ENCODE results near the gene JAZF1.

The JAZF1 gene

GRCh38 chr7:27955011-27955410 is 225.6 kb downstream of the JAZF1 start:
- no peak for DNase-seq

GRCh38 chr7:27953777-27954176 is 226.8 kb downstream of the JAZF1 start:
- DNase-seq: no peak

GRCh38 chr7:27953361-27953760 is 227.2 kb downstream of the JAZF1 start:
- peak in 1 of 2 experiments; percentile 11 for DNase-seq

- DNase-seq: no peak
Observed at GRCh38 chr7:27952456-27953285, 227.9 kb downstream of the JAZF1 start.

DNA sequence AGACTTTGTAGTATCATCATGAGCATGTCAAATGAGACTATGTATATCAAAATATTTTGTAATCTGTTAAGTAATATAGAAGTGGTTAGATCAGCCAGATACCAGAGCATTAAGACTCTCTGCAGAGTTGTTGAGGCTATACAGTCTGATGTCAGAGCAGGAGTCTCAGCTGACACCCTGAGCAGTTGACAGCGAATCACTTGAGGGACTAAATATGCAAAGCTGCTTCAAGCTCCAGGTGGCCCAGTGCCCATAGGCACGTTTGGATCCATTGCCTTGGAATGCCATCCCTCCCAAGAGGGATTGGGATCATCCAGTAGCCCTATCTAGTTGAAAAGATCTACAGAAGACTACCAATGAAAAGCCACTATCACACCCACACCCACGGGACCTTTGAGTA is 230.5 kb downstream of the JAZF1 start:
- DNase-seq: no peak

DNA sequence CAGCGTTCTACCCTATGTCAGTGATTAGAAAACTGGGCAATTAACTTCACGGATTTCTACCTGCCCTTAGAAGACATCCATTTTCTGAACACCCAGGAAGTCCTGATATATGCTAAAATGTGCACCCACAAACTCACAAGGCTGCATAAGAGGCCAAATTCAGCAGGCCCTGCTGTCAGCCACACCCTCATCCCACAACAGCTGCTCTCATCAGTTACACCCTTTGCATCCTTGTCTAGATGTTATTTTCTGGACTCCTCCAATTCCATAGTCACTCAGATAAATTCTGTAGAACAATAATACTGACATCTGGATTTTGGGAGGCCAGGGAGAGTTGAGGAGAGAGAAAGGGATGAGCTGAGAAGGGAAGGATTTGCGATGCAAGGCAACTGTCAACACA is 231.7 kb downstream of the JAZF1 start:
- DNase-seq: no peak

DNA sequence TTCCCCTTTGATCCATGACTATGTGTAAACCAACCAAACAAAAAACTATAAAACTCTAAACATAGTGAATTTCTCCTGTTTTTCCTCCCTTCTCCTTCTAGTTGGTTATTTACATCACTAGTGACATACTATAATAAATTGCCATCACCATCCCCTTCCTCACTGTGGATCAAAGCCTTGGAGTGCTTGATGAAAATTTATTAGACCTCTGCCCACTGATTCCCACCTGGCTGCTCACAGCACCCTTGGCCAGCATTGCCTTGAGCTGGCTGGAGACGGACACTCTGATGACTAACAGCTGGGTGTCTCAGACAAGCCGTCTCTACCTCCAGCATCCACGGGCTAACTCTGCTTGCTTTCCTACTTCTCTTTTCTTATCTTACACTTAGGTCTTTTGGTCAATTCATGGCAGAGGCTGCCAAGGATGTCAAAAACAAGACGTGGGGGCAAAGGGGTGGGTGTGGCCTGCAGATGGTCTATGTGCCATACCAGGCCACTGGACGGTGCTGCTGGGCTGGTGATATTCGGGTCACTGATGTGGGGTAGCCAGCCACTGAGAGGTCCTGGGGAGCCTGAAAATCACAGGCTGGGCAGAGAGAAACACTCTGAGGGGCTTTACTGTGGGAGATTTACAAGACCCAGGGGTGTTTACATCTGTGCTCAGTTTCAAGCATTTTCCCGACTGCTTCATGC is 232.9 kb downstream of the JAZF1 start:
- no peak for DNase-seq

GRCh38 chr7:27946351-27946750 is 234.2 kb downstream of the JAZF1 start:
- no peak for DNase-seq

DNA sequence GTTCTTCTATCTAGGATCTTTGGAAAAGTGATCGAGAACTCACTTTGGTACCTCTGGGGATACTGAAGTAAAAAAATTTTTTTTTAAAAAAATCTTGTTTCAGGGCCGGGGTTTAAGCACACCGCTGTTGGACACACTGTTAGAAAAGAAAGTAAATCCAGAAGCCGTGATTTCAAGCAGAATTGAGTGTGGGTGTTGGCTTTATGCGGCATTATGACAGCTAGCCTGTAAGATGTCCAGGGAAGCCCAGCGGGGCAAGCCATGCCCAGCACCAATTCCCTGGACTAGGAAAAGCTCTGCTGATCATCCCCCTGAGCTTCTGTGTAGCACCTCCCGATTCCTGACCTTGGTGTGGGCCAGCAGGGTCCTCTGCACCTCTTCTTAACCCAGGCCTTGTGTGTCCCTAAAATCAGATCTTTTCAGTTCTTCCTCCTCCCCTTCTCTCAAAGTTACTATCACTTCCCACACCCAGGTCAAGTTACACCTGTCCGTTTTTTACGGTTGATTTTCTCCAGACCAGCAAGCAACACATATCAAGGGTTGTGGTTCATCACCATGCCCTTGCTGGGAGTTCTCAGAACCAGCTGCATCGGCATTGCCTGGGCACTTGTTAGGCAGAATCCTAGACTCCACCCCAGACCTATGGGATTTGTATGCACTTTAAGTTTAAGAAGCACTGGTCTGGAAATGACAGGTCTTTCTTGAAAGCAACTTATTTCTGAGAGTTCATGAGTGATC is 235.4 kb downstream of the JAZF1 start:
- no peak for DNase-seq

- no peak for DNase-seq
Observed at GRCh38 chr7:27944643-27945042, 236.0 kb downstream of the JAZF1 start.

DNA sequence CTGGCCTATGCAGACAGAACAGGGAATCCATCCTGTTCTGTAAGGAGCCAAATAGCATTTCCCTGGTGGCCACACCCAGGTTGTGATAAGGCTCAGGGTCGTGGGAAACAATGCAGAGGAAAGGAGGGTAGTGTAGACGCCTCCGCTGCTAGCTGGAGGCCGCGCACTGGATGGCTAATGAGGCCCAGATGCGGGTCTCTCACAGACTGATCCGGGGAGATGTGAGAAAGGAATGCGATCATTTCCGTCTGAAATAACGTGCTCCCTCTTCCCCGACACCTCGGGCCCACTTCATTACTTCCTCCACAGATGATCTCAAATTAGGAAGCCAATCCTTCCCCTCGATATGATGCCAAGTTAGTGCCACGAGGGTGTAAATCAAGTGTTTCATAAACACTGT is 237.4 kb downstream of the JAZF1 start:
- no peak for DNase-seq

DNA sequence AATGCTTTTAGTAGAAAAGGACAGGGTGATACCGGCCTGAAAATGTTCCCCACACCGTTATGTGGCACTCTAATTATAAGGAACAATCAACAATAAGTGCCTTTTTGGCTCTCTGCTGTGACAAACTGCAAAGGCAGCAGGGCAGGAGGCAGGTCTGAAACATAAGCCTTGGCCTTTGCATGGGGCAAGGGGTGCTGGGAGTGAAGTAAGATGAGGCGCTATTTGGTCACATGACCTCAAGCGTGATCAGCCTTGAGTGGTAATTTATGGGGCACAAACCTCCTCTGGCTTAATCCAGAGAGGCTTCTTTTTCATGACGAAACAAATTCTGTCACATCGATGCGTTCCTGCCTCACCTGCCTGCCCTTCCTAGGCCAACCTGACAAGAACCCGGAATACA is 237.9 kb downstream of the JAZF1 start:
- no peak for DNase-seq

- DNase-seq: no peak
Observed at GRCh38 chr7:27941522-27941921, 239.1 kb downstream of the JAZF1 start.

DNA sequence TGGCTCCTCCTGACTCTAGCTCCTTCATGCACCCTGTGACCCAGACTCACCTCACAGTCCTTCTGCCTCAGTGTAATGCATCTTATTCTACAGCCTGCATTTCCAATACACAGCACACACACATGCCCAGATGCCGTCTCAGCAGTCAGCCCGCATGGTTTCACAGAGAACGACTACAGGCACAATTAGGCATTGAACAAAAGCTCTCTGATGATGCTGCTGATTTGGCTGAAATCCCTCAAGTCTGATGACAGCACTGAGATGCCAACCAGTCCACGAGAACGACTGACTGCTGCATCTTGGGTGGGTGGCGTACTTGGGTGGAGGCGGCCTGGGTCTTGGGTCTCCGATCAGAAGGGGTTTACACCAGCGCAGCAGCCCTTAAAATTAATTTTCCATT is 240.3 kb downstream of the JAZF1 start:
- DNase-seq: no peak

- no peak for DNase-seq
Observed at GRCh38 chr7:27939893-27940292, 240.7 kb downstream of the JAZF1 start.

DNA sequence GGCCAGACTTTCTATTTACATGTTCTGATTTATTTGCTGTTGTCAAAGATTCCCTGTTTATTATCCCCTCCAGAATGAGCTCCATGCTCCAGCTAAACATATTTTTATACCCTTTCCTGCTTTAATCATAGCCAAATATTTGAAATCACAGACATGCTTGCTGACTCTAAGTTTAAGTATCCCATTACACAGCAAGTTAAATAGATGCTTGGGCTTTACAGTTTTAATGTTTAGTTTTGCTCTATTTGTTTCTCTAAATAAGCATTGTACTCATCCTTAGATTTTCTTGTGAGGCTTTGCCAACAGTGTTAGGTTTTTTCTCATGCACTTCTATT is 243.9 kb downstream of the JAZF1 start:
- no peak for DNase-seq

GRCh38 chr7:27936047-27936767 is 244.4 kb downstream of the JAZF1 start:
- DNase-seq: no peak

GRCh38 chr7:27933671-27934565 is 246.7 kb downstream of the JAZF1 start:
- DNase-seq: no peak

DNA sequence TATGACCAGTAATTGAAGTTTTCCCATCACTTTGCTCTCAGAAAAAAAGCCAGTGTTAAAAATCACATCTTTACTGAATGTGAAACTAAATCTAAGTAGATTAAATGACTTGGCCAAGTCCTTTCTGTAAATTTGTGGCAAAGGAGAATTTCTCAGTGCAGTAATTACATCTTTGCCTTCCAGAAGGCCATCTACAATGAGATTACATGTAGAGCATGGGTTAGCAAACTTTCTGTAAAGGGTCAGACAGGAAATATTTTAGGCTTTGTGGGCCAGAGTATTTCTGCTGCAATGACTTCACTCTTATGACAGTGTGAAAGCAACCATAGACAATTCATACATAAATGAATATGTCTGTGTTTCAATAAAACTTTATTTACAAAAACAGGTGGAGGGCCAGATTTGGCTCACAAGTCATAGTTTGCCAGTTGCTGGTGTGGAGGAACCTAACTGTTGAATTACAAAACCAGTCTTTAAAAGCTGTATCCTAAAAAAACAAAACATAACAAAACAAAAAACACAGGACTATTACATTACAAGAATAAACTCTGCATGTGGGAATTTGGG is 249.6 kb downstream of the JAZF1 start:
- no peak for DNase-seq

DNA sequence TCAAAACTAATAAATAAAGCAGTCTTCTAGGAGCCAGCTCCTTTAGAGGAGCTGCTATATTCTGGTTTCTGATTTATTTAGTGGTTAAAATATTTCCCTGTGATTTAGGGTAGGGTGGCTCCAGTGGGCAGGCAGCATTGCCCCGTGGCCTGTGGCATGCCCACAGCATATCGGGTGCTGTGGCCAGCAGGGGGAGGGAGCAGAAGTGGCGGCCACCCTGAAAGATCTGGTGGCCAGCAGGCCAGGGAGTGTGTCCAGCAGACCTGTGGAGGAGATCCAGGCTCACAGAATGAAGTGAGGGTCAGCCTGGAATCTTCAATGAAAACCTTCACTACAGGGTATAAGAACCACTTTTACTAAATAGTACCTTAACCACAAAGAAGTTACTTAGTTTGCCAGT is 251.5 kb downstream of the JAZF1 start:
- DNase-seq: no peak

GRCh38 chr7:27928001-27928400 is 252.6 kb downstream of the JAZF1 start:
- no peak for DNase-seq
